Measurements from ENCODE around the gene SCUBE1. TPM values are rescaled to one million over a fixed set of nuclear protein-coding genes. Genes with fewer than 3 reads are reported as not detected.

Gene SCUBE1
- total and polyA plus RNA-seq, 2 of the 8 experiments (the other 6 are each of a cell fraction or from before 2014, with no cell fraction given): 2.3 to 4.9 TPM

- Histone ChIP-seq H3K36me3 (ENCODE audit: control insufficient read depth in 2 of 4, insufficient read depth in 4 of 4, low read length in 3 of 4) (no peaks in the 10 kb centered on the region), H3K14ac (ENCODE audit: insufficient read length) (no peak overlapping the region), H3K79me1 (ENCODE audit: low read depth, low read length) (no peaks in the 10 kb centered on the region), H3K4me1 (replicated peaks in 1 of 4; ENCODE audit: control insufficient read depth in 3 of 4, insufficient read depth in 4 of 4, low read length in 3 of 4) (no peaks in the 10 kb centered on the region; a peak in 1 of 7 replicates), H3K4ac (replicated peaks; ENCODE audit: insufficient read length, low read depth, low read length) (no peak overlapping the region), H3K9me3 (ENCODE audit: insufficient read depth in 2 of 2, low read depth in 1 of 2, low read length in 1 of 2) (no peaks in the 10 kb centered on the region), H4K20me1 (replicated peaks in 1 of 2; ENCODE audit: control insufficient read depth in 1 of 2, insufficient read depth in 2 of 2, low read length in 2 of 2) (no peaks in the 10 kb centered on the region), H4K5ac (ENCODE audit: insufficient read length, low read depth, low read length) (no peak overlapping the region), H4K8ac (ENCODE audit: extremely low read depth, insufficient read depth, low read length) (no peak overlapping the region), H2BK12ac (ENCODE audit: low read depth, low read length) (no peak overlapping the region), H2BK20ac (ENCODE audit: low read length) (no peak overlapping the region), H3K27me3 (replicated peaks in 1 of 4; ENCODE audit: control insufficient read depth in 3 of 4, extremely low read depth in 1 of 4, insufficient read depth in 3 of 4, low read length in 3 of 4) (no peaks in the 10 kb centered on the region), H3K23me2 (ENCODE audit: low read depth, low read length) (no peaks in the 10 kb centered on the region), H3K79me2 (ENCODE audit: control insufficient read depth in 1 of 2, insufficient read depth in 2 of 2, low read length in 2 of 2) (no peaks in the 10 kb centered on the region), H3K4me3 (ENCODE audit: extremely low read depth in 1 of 4, insufficient read depth in 2 of 4, low read depth in 3 of 4, low read length in 4 of 4) (no peak overlapping the region), H3K56ac (replicated peaks; ENCODE audit: insufficient read length, low read depth, low read length) (no peak overlapping the region), H4K91ac (replicated peaks; ENCODE audit: insufficient read length, low read length) (no peak overlapping the region), H3K18ac (ENCODE audit: extremely low read depth, low read length) (no peak overlapping the region), H2BK5ac (ENCODE audit: low read depth, low read length) (no peak overlapping the region), H2AK5ac (ENCODE audit: low read depth, low read length) (no peak overlapping the region), H3K4me2 (ENCODE audit: insufficient read depth in 1 of 2, low read depth in 2 of 2, low read length in 2 of 2) (no peak overlapping the region), H3K23ac (ENCODE audit: insufficient read length) (no peak overlapping the region), H3K9ac (replicated peaks in 1 of 4; ENCODE audit: extremely low read depth in 1 of 4, low read depth in 3 of 4, low read length in 3 of 4) (no peak overlapping the region), H3K27ac (ENCODE audit: low read depth, low read length) (no peak overlapping the region; the same call in 1 of the 2 replicates), H2BK15ac (ENCODE audit: low read length) (no peak overlapping the region), H2AFZ (ENCODE audit: low read length) (no peak overlapping the region; the same call in 1 of the 2 replicates), H2BK120ac (replicated peaks; ENCODE audit: low read depth, low read length) (no peak overlapping the region)
- ChIA-PET POLR2A (ENCODE audit: partially characterized antibody) (interaction anchor here (0.7 kb wide), 1 partner anchor 10 kb away, joined by 3 read pairs; no protein-coding TSS in a partner anchor), CTCF (ENCODE audit: partially characterized antibody) (interaction anchor here (0.6 to 5.0 kb wide), 11 partner anchors 10 to 128 kb away, joined by 3 to 34 read pairs (median 4); no protein-coding TSS in a partner anchor)
- WGBS, 2 experiments (ENCODE audit: extremely low coverage in 1 of 2, insufficient coverage in 1 of 2, insufficient read length in 1 of 2, insufficient replicate concordance in 2 of 2, low coverage in 1 of 2, low lambda C conversion rate in 2 of 2, missing lambda C conversion rate in 1 of 2): 90% methylated on average over 11 of the region's 11 CpGs; no CpG with 5 or more reads in 1 of the 2 experiments
- FAIRE-seq: no peak
- DNase-seq (ENCODE audit: low read depth in 1 of 2, low spot score in 2 of 2): no peak
- TF ChIP-seq BACH1 (IDR thresholded peaks at IDR 0.05; ENCODE audit: low read length): no peak
- no peak for TF ChIP-seq TAF1 (IDR thresholded peaks at IDR 0.05; ENCODE audit: low read depth, low read length)
- no peak for TF ChIP-seq CTBP2 (IDR thresholded peaks at IDR 0.05; ENCODE audit: borderline replicate concordance, insufficient read depth, insufficient read length, low read length)
- no peak for TF ChIP-seq POLR2A (IDR thresholded peaks at IDR 0.05; ENCODE audit: control extremely low read depth in 1 of 2, low read depth in 2 of 2, low read length in 2 of 2)
- TF ChIP-seq SIN3A (conservative IDR thresholded peaks at IDR 0.05 in 1 of 2, IDR thresholded peaks at IDR 0.05 in 1 of 2; ENCODE audit: low read depth in 1 of 2, low read length in 2 of 2): no peak
- no peak for TF ChIP-seq CHD1 (IDR thresholded peaks at IDR 0.05; ENCODE audit: low read depth, low read length)
- no peak for TF ChIP-seq SP2 (IDR thresholded peaks at IDR 0.05; ENCODE audit: low read length)
- TF ChIP-seq JUN (IDR thresholded peaks at IDR 0.05; ENCODE audit: low read depth, low read length): no peak
- TF ChIP-seq MAX (IDR thresholded peaks at IDR 0.05): no peak
- no peak for TF ChIP-seq FOSL1 (IDR thresholded peaks at IDR 0.05; ENCODE audit: insufficient read depth, low read depth, low read length)
- TF ChIP-seq GTF2F1 (IDR thresholded peaks at IDR 0.05; ENCODE audit: borderline replicate concordance, low read depth, low read length): no peak
- no peak for TF ChIP-seq ATF2 (IDR thresholded peaks at IDR 0.05; ENCODE audit: low read length)
These were observed 13.7 kb upstream of the SCUBE1 start for GRCh38 chr22:43356881-43357280.
